Gastroesophageal sphincter (tissue), 3 donors: Measurements from ENCODE around the gene TTYH3.

Experiments used
- EP300 ChIP-seq: sonication (generic); formaldehyde crosslinking; IDR thresholded peaks from one replicate; pipeline ENCODE4 v1.6.1; 2017; ENCODE audit warnings: antibody characterized with exemption, mild to moderate bottlenecking
- POLR2AphosphoS5 ChIP-seq: sonication (generic); formaldehyde crosslinking; IDR thresholded peaks from one replicate; pipeline ENCODE4 v1.6.1; 2017; ENCODE audit warnings: antibody characterized with exemption
- TF ChIP-seq, protein P1 (sequence below), 4 experiments: fragments of 200-600 bp in 2 of 4; fragments of 450-650 bp in 2 of 4; sonication (generic) in 1 of 4; IDR thresholded peaks; one replicate each; pipeline ENCODE4 v1.5.1; 2017 to 2019; ENCODE audit warnings: antibody characterized with exemption in 4 of 4, mild to moderate bottlenecking in 2 of 4, moderate library complexity in 2 of 4

DNA sequence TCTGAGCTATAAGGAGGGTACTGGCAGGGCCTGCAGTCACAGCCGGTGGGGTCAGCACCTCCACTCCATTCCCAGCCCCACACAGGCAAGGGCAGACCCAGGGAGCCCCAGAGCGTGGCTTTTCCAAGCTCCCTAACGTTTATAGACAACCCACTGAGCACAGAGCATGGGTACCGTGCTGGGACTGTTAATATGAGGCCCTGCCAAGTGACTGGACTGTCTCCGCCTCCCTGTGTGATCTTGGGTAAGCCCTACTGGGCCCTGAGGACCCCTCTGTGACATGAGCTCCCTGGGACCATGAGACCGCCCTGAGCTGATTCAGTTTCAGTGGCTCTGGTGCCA, 12.4 kb downstream of the TTYH3 start:
- TF ChIP-seq, protein P1, sequence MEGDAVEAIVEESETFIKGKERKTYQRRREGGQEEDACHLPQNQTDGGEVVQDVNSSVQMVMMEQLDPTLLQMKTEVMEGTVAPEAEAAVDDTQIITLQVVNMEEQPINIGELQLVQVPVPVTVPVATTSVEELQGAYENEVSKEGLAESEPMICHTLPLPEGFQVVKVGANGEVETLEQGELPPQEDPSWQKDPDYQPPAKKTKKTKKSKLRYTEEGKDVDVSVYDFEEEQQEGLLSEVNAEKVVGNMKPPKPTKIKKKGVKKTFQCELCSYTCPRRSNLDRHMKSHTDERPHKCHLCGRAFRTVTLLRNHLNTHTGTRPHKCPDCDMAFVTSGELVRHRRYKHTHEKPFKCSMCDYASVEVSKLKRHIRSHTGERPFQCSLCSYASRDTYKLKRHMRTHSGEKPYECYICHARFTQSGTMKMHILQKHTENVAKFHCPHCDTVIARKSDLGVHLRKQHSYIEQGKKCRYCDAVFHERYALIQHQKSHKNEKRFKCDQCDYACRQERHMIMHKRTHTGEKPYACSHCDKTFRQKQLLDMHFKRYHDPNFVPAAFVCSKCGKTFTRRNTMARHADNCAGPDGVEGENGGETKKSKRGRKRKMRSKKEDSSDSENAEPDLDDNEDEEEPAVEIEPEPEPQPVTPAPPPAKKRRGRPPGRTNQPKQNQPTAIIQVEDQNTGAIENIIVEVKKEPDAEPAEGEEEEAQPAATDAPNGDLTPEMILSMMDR (IDR thresholded peaks at IDR 0.05), result no peak
- TF ChIP-seq POLR2AphosphoS5 (no peak), EP300 (no peak)
